ENCODE results near the gene ANO9.
"Not testable (repeated sequence)": the region's sequence is repeated elsewhere in the genome, so short reads cannot be mapped to it uniquely, and the experiment has no call there.

The ANO9 gene

DNA sequence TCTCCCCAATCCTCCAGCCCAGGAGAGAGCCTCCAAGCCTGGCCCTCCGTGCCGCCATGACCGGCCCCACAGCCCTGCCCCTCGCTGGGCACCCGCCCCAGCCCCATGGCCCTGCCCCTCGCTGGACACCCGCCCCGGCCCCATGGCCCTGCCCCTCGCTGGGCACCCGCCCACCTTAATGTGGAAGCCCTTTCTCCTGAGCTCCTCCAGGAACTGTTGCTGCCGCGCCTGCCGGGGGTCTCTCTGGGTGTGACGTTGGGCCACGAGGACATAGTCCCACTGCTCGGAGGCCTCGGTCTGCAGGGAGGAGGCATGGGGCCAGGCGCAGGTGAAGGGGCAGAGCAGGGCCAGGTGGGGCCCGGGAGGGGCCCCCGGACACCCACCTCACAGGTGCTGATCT is 8.2 kb downstream of the ANO9 start:
- DNase-seq = no peak

DNA sequence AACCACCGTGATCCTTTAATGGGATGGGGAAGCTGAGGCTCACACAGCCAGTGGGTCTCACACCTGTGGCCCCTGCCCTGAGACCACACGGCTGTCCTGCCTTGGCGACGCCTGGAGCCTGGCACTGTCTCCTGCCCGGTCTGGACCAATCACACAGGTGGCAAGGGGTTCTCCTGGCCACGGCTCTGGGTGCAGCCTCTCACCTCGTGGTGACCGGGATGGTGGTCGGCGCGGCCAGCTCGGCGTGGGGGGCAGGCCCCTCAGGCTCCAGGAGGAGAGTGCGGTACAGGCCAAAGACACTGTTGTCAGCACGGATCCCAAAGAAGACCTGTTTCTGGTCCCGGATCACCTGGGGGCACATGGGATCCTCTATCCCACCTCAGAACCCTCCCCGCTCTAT is 8.7 kb downstream of the ANO9 start:
- no peak for DNase-seq

DNA sequence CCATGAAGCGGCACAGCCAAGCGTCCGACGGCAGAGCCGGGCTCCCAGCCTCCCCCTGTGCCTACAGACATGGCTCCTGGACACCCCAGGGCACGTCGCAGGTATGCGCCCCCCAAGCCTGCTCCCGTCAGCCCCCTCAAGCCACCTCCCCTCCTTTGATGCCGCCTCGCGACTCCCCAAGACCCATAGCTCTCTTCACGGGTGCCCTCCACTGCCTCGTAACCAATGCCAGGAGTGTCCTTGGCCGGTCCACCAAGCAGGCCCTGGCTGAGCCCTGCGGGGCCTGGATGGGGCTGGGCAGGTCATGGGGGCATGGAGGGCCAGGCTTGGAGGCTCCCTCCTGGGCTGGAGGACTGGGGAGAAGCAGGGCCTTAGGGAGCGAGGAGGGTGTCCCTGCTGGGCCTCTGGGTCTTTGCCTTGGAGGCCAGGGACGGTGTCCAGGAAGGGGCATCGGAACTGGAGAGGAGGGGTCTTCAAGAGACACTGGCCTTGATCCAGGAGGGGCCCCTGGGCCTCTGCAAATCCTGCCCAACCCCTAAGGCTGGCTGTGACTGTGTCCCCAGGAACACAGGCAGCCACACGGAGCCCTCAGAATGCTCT is 9.2 kb downstream of the ANO9 start:
- DNase-seq = no peak

DNA sequence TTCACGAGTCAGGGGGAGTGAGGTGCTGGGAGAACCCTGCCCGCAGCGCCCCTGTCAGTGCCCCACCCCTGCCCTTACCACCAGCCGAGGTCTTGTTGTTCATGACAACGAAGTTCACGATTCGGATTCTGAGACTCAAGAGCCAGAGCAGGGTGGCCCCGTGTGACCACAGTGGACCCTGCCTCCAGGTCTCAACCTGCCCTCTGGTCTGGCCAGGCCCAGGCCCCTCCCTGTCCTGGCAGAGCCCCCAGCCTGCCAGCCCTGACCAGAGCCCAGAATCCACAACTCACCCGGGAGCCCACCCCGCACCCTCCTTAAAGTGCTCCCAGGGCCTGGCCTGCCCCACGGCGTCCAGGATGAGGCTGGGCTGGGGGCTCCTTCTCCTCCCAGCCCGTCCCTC is 9.9 kb downstream of the ANO9 start:
- no peak for DNase-seq

DNA sequence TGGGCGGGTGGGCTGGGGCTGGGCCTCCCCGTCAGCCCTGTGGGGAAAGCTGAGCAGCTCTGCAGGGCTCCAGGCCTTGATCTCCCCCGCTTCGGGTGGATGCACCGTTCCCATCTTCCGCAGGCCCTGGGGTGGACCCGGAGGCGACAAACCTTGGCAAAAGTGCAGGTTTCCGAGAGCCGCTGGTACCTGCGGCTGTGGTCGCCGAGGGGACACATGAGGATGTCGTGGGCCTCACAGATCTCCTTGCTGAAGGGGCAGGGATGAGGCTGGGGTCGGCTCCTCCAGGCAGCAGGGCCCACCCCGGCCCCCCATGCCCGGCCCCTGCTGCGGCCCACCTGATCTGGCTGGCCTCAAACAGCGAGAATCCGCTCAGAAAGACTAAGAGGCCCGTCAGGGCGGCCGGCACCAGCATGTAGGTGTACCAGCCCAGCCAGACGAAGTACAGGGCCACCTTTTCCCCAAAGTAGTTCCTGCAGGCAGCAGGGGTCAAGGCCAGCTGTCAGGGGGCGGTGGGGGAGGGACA is 11.8 kb downstream of the ANO9 start:
- no peak for DNase-seq

DNA sequence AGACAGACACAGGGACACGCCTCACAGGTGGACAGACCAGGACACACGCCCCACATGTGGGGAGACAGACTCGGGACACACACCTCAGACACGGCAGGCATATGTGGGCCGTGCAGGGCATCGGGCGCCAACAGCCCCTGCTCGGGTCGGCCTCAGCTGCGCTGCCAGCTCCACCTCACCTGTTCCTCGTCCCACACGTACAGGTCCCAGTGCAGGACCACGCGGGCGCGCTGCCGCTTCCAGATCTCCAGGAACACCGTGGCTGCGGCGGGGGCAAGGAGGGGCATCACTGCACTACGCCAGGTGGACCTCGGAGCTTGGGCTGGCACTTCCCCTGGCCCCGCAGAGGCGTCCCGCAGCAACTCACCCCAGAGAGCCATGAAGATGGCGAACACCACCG is 12.4 kb downstream of the ANO9 start:
- DNase-seq = no peak

DNA sequence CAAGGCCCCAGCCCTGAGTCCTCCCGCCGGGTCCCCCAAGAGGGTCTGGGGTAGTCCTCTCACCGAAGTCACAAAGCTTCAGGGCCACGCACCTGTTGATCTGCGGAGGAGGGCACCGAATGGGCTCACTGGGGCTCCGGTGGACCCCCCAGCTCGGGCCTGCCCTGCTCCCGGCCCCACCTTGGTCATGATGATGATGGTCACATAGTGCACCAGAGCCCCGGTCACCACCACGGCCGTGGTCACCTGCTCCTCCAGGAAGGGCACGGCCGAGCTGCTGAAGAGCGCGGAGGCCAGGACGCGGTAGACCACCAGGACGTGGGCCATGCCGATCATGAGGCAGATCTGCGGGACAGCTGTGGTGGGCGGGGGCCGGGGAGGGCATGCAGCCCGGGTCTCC is 13.5 kb downstream of the ANO9 start:
- no peak for DNase-seq

DNA sequence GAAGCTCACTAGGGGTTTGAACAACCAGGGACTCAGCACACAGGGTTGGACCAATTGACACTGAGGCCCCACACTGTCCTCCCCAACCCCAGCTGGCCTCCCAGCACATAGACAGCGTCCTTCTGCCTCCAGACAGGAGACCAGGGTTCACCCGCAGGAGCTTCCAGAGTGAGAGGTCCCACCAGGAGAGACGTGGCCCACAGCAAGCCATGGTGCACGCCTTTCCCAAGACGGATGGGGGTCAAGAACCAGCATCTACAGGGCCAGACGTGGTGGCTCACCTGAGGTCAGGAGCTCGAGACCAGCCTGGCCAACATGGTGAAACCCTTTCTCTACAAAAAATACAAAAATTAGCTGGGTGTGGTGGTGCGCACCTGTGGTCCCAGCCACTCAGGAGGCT is 15.0 kb downstream of the ANO9 start:
- no peak for DNase-seq

DNA sequence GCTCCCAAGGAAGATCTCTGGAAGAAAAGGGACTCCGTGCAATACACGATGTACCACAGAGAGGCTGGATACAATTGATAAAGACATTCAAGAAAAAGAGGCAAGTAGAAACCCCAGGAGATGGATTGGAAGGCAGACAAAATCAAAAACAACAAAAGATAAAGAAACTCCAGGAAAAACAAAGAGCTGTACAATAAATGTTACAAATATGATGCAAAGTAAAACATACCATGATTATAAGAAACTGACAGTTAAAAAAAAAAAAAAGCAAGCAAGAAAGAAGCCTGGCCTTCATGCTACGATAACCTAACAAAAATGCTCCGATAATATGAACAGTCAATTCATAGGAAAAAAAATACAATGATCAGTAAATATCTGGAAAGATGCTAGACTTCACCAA is 16.5 kb downstream of the ANO9 start:
- DNase-seq = no peak

DNA sequence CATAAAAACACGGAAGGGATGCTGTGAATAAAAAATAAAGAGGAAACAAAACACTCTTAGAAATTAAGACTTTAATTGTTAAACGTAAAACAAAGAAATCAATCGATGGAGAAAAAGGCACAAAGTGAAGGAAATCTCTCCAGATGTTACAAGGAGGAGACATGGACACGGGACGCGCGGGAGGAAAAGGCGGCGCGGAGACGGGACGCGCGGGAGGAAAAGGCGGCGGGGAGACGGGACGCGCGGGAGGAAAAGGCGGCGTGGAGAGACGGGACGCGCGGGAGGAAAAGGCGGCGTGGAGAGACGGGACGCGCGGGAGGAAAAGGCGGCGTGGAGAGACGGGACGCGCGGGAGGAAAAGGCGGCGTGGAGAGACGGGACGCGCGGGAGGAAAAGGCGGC is 17.0 kb downstream of the ANO9 start:
- not testable (repeated sequence) for DNase-seq

DNA sequence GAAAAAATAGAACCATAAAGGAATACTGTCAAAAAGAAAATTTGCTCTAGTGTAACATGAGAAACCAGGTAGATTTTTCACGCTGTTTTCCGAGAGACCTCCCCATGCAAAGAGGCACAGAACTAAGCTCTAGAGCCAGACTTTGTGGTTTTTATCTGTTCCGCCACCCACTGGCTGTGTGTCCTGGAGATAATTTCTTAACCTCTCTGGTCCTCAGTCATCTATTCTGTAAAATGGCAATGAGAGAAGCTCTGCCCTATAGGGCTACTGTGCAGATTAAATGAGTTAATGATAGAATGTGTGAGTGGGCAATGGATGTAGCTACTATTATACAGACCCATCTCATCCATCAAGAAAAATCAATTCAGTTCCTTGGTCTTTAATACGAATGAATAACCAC is 17.6 kb downstream of the ANO9 start:
- no peak for DNase-seq

DNA sequence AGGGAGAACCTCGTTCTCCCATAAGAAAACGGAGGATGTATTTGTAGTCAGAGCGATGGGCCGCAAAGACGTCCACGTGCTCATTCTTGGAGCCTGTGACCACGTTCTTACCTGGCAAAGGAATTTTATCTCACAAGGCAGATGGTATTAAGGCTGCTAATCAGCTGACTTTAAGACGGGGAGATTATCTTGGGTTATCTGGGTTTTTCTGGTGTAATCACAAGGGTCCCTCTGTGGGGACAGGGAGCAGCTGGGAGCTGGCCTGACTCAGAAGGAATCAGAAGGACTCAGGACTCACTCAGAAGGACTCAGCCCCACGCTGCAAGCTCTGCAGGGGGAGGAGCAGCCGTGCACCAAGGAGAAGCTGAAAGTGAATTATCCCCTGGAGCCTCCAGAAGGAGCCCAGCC is 19.6 kb downstream of the ANO9 start:
- DNase-seq = no peak

DNA sequence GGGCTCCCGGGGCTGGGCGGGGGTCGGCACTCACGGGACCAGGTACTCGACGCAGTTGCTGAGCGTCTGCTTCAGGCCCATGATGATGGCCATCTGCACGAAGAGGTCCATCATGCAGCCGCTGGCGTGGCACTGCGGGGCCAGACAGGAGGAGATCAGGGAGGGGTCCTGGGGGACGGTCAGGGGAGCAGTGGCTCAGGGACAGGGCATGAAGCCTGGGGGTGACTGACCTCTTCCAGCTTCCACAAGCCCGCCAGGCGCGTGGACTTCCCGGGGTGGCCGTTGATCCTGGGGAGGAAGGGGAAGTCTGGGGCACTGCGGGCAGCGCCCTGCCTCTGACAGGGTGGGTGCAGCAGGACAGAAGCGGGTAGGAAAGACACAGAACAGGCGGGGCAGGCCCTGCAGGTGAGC is 20.9 kb downstream of the ANO9 start:
- DNase-seq = no peak

DNA sequence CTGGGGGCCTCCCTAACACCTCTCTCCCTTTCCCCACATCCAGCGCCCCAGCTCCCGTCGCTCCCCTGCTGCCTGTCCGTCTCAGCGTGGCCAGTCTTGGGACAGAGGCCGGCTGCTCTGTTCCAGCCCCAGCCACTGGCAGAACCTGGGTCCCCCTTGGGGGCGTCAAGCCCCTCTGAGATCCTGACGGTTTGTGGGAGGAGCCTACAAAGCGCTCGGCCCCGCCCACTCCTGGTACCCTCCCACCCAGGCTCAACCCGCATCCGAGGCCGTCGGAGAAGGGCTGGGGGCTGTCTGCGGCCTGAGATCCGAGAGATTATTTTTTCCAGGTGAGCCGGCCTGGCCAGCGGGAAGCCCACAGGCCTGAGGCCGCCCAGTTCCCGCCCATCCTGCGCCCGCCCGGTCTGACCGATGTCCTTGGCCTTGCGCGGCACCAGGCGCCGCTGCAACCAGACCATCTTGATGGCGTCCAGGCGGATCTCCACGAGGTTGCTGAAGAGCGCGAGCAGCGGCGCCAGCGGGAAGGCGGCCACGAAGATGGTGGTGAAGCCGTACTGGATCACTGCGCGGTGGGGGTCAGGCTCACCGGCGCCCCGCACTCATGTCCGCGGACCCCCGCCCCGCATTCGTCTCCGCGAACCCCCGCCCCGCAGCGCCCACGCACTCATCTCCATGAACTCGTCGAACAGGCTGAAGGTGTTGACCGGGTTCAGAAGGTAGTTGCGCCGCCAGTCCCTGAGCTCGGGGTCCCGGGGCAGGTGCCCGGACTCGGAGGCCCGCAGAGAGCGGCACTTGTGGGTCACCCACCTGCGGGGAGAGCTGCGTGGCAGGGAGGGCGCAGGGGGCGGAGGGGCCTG is 21.5 kb downstream of the ANO9 start:
- no peak for DNase-seq

DNA sequence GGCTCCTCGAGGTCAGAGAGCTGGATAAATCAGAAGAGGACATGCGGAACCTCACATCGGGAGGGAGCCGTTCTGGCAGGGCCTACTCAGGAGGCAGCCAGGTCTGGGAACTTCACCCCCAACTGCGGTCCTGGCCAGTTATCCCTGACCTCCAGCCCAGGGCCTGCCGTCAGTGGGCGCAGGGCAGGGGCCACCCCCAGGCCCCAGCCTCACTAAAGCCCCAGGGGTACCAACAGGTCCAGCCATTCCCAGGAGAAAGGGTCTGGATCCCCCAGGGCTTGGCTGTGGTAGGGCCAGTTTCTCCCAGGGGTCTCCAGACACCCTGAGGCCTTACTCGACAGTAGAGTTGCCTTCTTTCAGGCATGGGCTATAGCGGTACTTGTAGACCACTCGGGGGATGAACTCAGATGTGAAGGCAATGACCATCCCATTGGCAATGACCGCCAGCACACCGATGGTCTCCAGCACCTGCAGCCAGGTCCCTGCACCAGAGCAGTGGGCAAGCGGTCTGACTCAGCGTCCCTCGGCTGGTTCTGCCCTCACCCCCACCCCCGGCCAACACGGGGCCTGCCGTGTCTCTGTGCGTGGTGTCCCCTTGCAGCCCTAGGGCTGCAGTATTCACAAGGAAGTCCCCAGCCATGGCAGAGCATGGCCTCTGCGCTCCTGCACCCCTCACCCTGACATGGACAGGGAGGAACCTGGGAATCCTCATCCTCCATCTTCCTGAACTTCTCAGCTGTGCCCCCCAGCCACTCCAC is 22.4 kb downstream of the ANO9 start:
- no peak for DNase-seq

DNA sequence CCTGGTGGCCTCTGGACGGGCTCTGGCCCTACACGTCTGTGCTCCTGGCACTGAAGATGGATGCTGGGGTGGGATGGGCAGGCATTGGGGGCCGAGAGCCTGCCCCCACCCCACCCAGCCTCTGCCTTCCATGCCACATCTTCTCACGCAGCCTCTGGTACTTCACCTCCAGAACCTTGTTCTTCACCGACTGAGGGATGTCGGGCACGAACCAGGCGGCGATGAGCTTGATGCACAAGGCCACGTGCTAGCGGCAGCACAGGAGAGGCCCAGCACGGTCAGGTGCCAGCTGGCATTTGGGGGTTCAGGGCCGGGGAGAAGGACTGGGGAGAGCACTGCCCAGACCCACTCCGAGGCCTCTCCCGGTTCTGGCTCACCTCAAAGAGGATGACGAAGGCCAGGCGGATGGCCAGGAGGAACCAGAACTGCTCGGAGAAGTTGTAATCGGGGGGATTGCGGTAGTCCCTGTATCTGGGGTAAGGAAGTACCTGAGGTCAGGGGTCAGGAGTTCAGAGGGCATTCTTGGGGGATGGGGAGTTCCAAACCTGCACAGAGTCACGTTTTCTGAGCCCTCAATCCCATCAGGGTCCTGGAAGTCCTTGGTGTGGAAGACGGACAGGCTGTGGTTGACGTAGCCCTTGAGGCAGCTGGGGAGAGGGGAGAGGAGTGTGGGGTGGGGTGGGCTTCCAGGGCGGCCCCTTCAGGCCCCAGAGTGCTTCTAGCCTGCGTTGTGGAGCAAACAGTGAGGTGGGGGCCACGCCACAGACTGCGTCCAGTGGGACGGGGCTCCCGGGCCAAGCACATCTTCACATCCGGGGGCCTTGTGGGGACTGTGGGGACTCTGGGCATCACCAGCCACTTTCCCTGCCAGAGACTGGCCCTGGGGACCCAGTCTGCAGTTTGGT is 23.2 kb downstream of the ANO9 start:
- DNase-seq = no peak

DNA sequence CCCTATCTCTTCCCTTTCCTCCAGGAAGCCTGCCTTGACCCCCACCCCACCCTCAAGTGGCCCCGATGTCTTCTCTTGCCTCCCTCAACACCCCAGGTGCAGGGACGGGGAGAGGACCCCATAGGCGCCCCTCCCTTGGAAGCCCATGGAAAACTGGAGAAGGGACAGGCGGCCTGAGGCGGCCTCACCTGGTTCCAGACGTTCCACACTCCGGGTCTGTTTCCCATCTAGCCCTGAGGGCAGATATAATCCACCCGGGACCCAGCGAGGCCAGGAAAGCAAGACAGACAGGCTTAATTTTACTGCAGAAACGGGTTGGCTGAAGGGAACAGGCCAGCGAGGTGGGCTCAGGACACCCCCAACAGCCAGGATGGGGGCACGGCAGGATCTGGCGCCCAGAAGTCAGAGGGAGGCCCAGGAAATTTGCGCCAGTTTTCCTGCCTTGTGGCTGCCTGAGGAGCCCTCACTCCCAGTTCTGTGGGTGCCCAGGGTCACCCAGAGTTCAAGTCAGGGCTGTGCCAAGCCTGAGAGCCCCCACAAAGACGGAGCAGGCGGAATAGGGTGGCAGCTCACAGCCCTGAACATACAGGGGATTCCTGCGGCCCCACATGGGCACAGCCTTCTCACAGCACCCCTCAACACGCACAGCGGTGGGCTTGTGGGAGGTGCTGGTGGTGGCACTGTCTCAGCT is 24.0 kb downstream of the ANO9 start:
- DNase-seq = peak in 1 of 2 experiments; percentile 59

DNA sequence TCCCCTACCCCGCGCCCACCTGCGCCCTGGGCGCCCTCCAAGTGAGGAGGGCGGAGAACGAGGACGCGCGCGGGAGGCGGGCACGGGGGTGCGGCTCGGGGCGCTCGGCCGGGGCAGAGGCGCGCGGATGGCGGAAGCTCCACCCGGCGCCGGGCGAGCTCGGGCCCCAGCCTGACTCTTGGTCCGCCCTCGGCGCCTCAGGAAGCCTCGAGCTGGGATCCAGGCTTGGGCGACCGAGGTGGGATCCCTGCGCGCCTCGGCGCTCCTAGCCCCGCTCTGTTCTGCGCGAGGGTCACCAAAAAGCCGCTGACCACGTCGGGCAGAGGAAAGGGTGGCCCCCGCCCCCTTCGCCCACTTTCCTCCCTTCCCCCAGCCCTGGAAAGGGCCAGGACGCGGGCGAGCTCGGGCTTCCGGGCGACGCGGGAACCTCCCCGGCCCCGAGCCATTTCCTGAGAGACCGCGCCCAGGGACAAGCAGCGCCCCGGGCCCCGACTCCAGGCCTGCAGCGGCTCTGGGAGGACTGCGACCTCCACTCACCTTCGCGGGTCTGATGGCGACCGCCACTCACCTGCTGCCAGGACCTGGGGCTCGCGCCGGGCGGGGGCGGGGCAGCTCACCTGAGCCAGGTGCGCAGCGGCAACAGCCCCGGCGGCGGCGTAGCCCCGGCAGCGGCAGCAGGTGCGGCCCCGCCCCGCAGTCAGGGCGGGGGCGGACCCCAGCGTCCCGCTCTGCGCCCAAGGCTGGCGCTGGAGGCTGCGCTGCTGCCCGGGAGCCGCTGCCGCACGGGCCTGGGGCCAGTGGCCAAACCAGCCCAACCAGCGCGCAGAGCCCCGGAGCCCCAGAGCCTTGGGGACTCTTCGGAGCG is 24.8 kb downstream of the ANO9 start:
- peak; percentile 60 to 96 for DNase-seq

DNA sequence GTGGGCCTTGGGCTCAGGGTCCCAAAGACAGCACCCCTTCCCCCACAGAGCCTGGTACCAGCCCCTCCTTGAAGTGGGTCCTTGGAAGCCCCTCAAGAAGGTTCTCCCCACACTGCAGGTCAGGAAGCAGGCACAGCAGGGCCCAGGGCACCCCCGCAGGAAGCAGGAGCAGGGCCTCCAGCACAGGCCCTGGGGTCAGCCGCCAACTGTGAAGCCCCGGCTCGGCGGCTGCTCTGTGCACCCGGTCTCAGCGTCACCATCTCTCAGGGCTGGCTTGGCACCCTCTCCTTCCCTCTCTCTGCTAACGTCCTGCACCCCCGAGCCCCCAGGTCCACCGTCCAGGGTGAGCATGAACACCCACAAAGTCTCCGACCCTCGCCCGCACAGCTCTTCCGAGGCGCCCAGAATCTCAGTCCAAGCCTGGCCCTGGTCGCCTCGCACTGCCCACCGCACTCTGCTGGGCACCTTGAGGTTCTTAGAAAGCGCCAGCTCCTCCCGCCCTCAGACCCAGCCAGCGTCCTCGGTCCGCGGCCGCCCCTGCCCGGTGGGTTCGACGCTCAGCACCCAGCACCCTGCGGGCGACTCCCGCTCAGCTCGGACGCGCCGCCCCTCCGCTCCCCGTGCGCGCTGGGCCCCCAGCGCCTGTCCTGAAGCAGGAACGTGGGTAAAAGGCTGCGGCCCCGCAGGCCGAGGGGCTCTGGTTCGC is 25.6 kb downstream of the ANO9 start:
- DNase-seq = peak in 1 of 2 experiments; percentile 81

DNA sequence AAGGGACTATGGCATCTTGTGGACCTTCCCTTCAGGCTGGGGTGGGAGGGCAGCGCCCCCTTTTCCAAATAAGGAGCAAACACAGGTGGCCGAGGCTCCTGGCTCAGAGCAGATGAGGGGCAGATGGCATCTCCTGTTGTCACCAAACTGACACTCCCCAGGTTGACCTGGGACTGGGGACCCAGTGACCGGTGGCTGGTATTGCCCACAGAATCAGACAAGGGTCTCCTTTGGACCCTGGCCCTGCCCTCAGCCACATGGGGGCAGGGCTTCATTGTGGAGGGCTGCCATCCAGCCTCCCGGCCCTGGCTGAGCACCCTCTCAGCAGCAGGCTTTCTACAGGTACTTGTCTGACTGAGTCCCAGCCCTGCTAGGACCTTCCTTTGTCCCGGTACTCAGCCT is 26.2 kb downstream of the ANO9 start:
- DNase-seq = peak in 1 of 2 experiments; percentile 40

All from NCI-H526 (cell line).